ENCODE data around the gene PERM1. TPM values are rescaled to one million over a fixed set of nuclear protein-coding genes. Genes with fewer than 3 reads are reported as not detected.
A peak's percentile ranks its signal among the peaks of the same experiment; 100 is the strongest.

The PERM1 gene
- total RNA-seq, 1 experiment from 2014 or later: not detected

DNA sequence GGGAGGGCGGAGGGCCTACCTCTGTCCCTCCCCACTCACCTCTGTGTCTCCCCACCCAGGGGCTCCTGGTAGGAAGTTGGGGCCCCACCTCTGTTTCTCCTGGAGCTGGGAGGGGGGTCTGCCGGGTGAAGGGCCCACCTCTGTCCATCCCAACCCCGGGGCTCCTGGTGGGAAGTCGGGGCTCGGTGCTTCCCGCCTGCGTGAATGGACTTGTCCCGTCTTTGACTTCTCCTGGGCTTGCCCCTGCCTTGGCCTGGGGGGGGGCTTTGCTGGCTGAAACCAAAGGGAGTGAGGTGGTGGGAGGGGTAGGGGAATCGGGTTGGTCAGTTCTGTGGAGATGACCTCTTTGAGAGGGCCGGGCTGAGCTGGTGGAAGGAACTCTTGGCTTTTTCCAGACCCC lies 43.8 kb upstream of the PERM1 start:
- H3K27ac Mint-ChIP-seq (ENCODE audit: low read depth, unreplicated experiment): no peak overlapping the region
- TF ChIP-seq, protein P1, sequence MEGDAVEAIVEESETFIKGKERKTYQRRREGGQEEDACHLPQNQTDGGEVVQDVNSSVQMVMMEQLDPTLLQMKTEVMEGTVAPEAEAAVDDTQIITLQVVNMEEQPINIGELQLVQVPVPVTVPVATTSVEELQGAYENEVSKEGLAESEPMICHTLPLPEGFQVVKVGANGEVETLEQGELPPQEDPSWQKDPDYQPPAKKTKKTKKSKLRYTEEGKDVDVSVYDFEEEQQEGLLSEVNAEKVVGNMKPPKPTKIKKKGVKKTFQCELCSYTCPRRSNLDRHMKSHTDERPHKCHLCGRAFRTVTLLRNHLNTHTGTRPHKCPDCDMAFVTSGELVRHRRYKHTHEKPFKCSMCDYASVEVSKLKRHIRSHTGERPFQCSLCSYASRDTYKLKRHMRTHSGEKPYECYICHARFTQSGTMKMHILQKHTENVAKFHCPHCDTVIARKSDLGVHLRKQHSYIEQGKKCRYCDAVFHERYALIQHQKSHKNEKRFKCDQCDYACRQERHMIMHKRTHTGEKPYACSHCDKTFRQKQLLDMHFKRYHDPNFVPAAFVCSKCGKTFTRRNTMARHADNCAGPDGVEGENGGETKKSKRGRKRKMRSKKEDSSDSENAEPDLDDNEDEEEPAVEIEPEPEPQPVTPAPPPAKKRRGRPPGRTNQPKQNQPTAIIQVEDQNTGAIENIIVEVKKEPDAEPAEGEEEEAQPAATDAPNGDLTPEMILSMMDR (IDR thresholded peaks at IDR 0.05; ENCODE audit: unreplicated experiment): no peak
- POLR2A ChIA-PET: no interaction called here
- no peaks in the 10 kb centered on the region for H3K27me3 Mint-ChIP-seq (ENCODE audit: insufficient read depth, unreplicated experiment)
- BruUV-seq (replicated peaks): no TSS peak
- no peak for DNase-seq (ENCODE audit: unreplicated experiment)
- H3K4me3 Mint-ChIP-seq (ENCODE audit: unreplicated experiment): no peak overlapping the region
- H3K36me3 Mint-ChIP-seq (ENCODE audit: insufficient read depth, unreplicated experiment): peaks cover 4% of the 10 kb centered on the region
- intact Hi-C loops (cut with micrococcal nuclease): no loop called here
- H3K9me3 Mint-ChIP-seq (ENCODE audit: unreplicated experiment): no peaks in the 10 kb centered on the region
- CTCF ChIA-PET: interaction anchor here (0.8 to 1.2 kb wide), 4 partner anchors 22 to 41 kb away, joined by 3 to 5 read pairs (median 4); no protein-coding TSS in a partner anchor
- H3K4me1 Mint-ChIP-seq (ENCODE audit: insufficient read depth, unreplicated experiment): peaks cover 11% of the 10 kb centered on the region

DNA sequence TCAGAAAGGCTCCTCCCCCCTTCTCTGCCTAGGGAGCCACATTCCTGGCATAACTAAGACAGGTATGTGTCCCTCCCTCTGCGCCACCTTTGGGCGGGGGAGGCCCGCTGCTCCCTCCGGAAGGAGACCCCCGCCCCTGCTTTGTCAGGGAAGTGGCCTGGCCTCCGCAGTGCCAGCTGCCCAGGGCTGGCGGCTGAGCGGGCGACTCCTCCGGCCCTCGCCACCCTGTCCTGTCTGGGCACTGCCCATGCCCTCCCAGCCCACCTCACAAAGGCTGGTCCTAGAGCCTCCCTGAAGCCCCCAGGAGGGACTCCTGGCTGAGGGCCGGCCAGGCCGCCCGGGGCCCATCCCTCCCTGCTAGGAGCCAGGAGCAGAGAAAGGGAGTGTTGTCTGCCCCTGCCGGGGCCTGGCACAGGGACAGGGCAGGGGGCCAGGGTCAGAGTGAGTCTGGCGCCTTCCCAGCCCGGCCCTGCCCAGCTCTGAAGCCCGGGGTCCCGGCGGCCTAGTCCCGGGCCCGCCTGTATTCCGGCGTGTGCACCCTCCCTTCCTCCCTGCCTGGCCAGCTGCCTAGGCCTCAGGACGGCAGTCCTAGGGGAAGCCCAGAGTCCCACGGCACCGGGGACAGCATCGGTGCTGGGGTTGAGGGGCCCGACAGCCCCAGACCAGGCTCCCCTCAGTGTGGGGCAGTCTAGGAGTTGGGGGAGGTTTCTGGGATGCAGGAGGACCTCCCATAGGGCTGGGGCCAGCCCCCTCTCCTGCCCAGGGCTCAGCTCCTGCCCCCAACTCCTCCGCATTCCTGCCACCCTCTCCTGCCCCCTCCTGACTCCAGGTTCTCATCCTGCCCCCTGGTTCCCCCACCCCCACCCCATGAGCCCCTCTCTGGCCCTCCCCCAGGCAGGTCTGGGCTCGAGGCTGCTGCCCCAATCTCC lies 43.1 kb upstream of the PERM1 start:
- TF ChIP-seq, protein P1 (IDR thresholded peaks at IDR 0.05; ENCODE audit: unreplicated experiment): no peak
- Mint-ChIP-seq H3K27me3 (ENCODE audit: insufficient read depth, unreplicated experiment) (no peaks in the 10 kb centered on the region), H3K27ac (ENCODE audit: low read depth, unreplicated experiment) (peak overlapping the region; percentile 84), H3K36me3 (ENCODE audit: insufficient read depth, unreplicated experiment) (peaks cover 4% of the 10 kb centered on the region), H3K4me1 (ENCODE audit: insufficient read depth, unreplicated experiment) (peaks cover 11% of the 10 kb centered on the region), H3K9me3 (ENCODE audit: unreplicated experiment) (no peaks in the 10 kb centered on the region), H3K4me3 (ENCODE audit: unreplicated experiment) (peak overlapping the region; percentile 55)
- ChIA-PET CTCF (interaction anchor here (0.9 to 1.8 kb wide), 8 partner anchors 22 to 350 kb away, joined by 3 to 7 read pairs (median 4); partner anchors contain the start of gene AURKAIP1), POLR2A (interaction anchor here (0.7 to 1.5 kb wide), 2 partner anchors 12 to 225 kb away, joined by 3 to 6 read pairs; partner anchors contain the start of gene ISG15)
- peak; percentile 76 for DNase-seq (ENCODE audit: unreplicated experiment)
- no TSS peak for BruUV-seq (replicated peaks)
- intact Hi-C loops (cut with micrococcal nuclease): no loop called here

DNA sequence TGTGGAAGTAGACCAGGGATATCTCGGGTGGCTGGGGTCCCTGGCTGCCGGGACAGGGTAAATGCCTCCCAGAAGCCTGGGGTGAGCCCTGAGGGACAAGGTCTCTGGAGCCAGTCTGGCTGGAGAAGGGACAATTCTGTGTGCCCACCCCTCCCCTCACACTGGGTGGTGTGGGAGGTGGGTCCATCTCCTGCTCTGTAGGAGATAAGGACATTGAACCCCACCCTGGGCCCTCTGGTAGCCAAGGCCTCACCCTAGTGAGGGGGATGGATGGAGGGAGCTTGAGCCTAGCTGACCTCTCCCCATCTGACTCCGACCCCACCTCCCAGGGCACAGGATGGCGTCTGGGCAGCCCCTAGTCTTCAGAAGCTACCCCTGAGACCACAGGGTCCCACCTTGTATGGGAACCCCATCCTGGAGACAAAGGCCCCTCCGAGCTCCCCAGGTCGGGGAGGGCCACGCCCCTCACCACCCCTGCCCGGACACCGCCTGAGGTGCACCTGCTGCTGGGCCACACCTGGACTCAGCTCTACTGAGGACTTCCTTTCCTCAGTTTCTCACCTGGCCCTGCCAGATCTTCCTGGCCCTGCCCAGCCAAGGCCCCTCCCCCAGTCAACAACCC lies 42.4 kb upstream of the PERM1 start:
- DNase-seq (ENCODE audit: unreplicated experiment): no peak
- H3K36me3 Mint-ChIP-seq (ENCODE audit: insufficient read depth, unreplicated experiment): peaks cover 4% of the 10 kb centered on the region
- H3K4me1 Mint-ChIP-seq (ENCODE audit: insufficient read depth, unreplicated experiment): peaks cover 11% of the 10 kb centered on the region
- H3K4me3 Mint-ChIP-seq (ENCODE audit: unreplicated experiment): peak overlapping the region; percentile 55
- intact Hi-C loops (cut with micrococcal nuclease): no loop called here
- no TSS peak for BruUV-seq (replicated peaks)
- ChIA-PET POLR2A (interaction anchor here (0.7 to 1.5 kb wide), 3 partner anchors 11 to 730 kb away, joined by 3 to 6 read pairs (median 3); partner anchors contain the start of gene ISG15), CTCF (interaction anchor here (0.9 to 1.8 kb wide), 5 partner anchors 22 to 351 kb away, joined by 3 to 7 read pairs (median 3); partner anchors contain the start of gene AURKAIP1)
- no peaks in the 10 kb centered on the region for H3K9me3 Mint-ChIP-seq (ENCODE audit: unreplicated experiment)
- H3K27ac Mint-ChIP-seq (ENCODE audit: low read depth, unreplicated experiment): peak overlapping the region; percentile 84
- no peaks in the 10 kb centered on the region for H3K27me3 Mint-ChIP-seq (ENCODE audit: insufficient read depth, unreplicated experiment)
- TF ChIP-seq, protein P1 (IDR thresholded peaks at IDR 0.05; ENCODE audit: unreplicated experiment): no peak

DNA sequence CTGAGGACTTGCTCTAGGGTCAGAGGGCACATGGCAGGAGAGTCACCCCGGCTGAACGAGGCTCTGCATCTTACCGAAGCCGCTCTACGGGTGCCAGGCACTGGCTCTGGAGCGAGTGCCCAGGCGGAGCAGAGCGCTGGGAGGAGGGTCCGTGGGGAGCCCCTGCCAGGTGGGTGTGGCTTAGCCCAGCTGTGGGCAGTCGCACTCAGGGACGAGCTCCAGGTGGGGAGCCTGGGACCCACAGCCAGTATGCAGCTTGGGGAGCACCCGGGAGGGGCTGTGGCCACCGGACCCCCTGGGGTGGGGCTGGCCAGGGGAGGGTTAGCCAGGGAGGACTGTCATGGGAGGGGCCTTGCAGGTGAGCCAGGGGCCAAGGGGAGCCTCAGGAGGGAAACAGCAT lies 41.8 kb upstream of the PERM1 start:
- no peak for DNase-seq (ENCODE audit: unreplicated experiment)
- intact Hi-C loops (cut with micrococcal nuclease): loop anchor here (2.0 kb wide), 1 partner anchor 35 kb away; no protein-coding TSS in a partner anchor
- Mint-ChIP-seq H3K36me3 (ENCODE audit: insufficient read depth, unreplicated experiment) (peaks cover 4% of the 10 kb centered on the region), H3K9me3 (ENCODE audit: unreplicated experiment) (no peaks in the 10 kb centered on the region), H3K4me1 (ENCODE audit: insufficient read depth, unreplicated experiment) (peaks cover 11% of the 10 kb centered on the region), H3K27me3 (ENCODE audit: insufficient read depth, unreplicated experiment) (no peaks in the 10 kb centered on the region), H3K4me3 (ENCODE audit: unreplicated experiment) (no peak overlapping the region), H3K27ac (ENCODE audit: low read depth, unreplicated experiment) (no peak overlapping the region)
- TF ChIP-seq, protein P1 (IDR thresholded peaks at IDR 0.05; ENCODE audit: unreplicated experiment): no peak
- no TSS peak for BruUV-seq (replicated peaks)
- ChIA-PET POLR2A (interaction anchor here (0.7 to 1.5 kb wide), 2 partner anchors 11 to 731 kb away, joined by 3 to 6 read pairs; partner anchors contain the start of gene ISG15), CTCF (interaction anchor here (0.9 to 1.8 kb wide), 4 partner anchors 21 to 352 kb away, joined by 3 to 7 read pairs (median 4); partner anchors contain the start of gene AURKAIP1)
